GM12873 (cell line): ENCODE data around the gene SEMA4F.

Experiments used
- TF ChIP-seq, protein P1 (sequence below): IDR thresholded peaks from 2 replicates; pipeline ENCODE4 v1.5.1; 2012; ENCODE audit warnings: low read depth, mild to moderate bottlenecking, moderate library complexity, low read length, control low read depth; ENCODE audit not compliant: insufficient read depth; ENCODE audit errors: missing control alignments

The SEMA4F gene

GRCh38 chr2:74653985-74654882, at the start of gene SEMA4F:
Gene SEMA4F (plus strand): TSS chr2:74654247. CDS start chr2:74654377, 130 bp downstream.
- TF ChIP-seq, protein P1, sequence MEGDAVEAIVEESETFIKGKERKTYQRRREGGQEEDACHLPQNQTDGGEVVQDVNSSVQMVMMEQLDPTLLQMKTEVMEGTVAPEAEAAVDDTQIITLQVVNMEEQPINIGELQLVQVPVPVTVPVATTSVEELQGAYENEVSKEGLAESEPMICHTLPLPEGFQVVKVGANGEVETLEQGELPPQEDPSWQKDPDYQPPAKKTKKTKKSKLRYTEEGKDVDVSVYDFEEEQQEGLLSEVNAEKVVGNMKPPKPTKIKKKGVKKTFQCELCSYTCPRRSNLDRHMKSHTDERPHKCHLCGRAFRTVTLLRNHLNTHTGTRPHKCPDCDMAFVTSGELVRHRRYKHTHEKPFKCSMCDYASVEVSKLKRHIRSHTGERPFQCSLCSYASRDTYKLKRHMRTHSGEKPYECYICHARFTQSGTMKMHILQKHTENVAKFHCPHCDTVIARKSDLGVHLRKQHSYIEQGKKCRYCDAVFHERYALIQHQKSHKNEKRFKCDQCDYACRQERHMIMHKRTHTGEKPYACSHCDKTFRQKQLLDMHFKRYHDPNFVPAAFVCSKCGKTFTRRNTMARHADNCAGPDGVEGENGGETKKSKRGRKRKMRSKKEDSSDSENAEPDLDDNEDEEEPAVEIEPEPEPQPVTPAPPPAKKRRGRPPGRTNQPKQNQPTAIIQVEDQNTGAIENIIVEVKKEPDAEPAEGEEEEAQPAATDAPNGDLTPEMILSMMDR: no peak

- TF ChIP-seq, protein P1: no peak
Observed at GRCh38 chr2:74606927-74607326, 47.1 kb upstream of the SEMA4F start.

DNA sequence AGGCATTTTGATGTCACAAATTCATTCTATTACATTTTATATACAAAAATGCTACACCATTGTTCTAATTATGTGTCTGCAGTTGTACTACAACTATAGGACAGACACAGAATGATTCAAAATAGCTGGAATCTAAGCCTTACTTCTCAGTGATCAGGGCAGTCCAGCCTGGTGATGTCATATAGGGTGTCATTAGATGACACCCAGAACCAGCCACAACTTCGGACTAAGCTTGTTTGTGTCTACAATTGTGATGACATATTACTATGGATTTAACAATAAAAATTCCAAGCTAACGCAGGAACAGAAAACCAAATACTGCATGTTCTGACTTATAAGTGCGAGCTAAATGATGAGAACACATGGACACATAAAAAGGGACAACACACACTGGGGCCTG, 36.9 kb upstream of the SEMA4F start:
- TF ChIP-seq, protein P1: no peak

- TF ChIP-seq, protein P1: no peak
Observed at GRCh38 chr2:74618410-74619083, 35.5 kb upstream of the SEMA4F start.

- TF ChIP-seq, protein P1: no peak
Observed at GRCh38 chr2:74619651-74620297, 34.3 kb upstream of the SEMA4F start.

- TF ChIP-seq, protein P1: no peak
Observed at GRCh38 chr2:74620671-74621070, 33.4 kb upstream of the SEMA4F start.
